Lower lobe of right lung (tissue), 2 donors: ENCODE measurements around the gene ST8SIA2. TPM values are rescaled to one million over a fixed set of nuclear protein-coding genes. Genes with fewer than 3 reads are reported as not detected.
A peak's percentile ranks its signal among the peaks of the same experiment; 100 is the strongest.

Experiments
- ATAC-seq, 2 donors: fragments of 200-7000 bp; cut with Tn5 transposase; one replicate each; pipeline ENCODE4 v1.9.1; 2020 to 2022; ENCODE audit warnings: mild to moderate bottlenecking in 2 of 2, moderate library complexity in 2 of 2
- DNase-seq: peaks from one replicate; pipeline ENCODE4 v3.0.0-alpha.2; 2020
- H3K27ac ChIP-seq: fragments of 200-600 bp; one replicate; pipeline ENCODE4 v1.8.0; 2022
- H3K27me3 ChIP-seq: fragments of 200-600 bp; one replicate; pipeline ENCODE4 v1.8.0; 2022; ENCODE audit warnings: low read depth
- H3K36me3 ChIP-seq: fragments of 200-600 bp; one replicate; pipeline ENCODE4 v1.8.0; 2022; ENCODE audit warnings: mild to moderate bottlenecking
- H3K4me1 ChIP-seq: fragments of 200-600 bp; one replicate; pipeline ENCODE4 v1.8.0; 2022
- H3K4me3 ChIP-seq: fragments of 200-600 bp; one replicate; pipeline ENCODE4 v1.8.0; 2022; ENCODE audit warnings: mild to moderate bottlenecking
- H3K9me3 ChIP-seq: fragments of 200-600 bp; one replicate; pipeline ENCODE4 v1.8.0; 2022
- CTCF ChIP-seq: fragments of 200-600 bp; IDR thresholded peaks from one replicate; pipeline ENCODE4 v1.8.0; 2022; ENCODE audit warnings: antibody characterized with exemption, mild to moderate bottlenecking
- intact Hi-C: fragments of 100-400 bp; cut with DNase I; formaldehyde crosslinking; loops from one replicate; pipeline ENCODE4 v1.11.0; 2022
- long read RNA-seq: library from polyadenylated mRNA; unstranded; transcript quantifications from one replicate; pipeline ENCODE4 v2.0.0, GENCODE V29; 2021
- total RNA-seq: library from RNA; stranded (reverse); fragmentation: NEBNext Ultra II Directional; extraction: Animal tissue kit (Norgen Biotek cat#: 25700); gene quantifications from one replicate; pipeline ENCODE4 v1.2.1, GENCODE V29; 2021
- donor health status: DM: no; HTN: yes; CAD: no; lungs with severe emphysema.

The ST8SIA2 gene
- total RNA-seq: not detected
- long read RNA-seq: 0 reads

GRCh38 chr15:92393071-92393979, at the start of gene ST8SIA2:
Gene ST8SIA2, plus strand, starts transcription at chr15:92393881. Its CDS starts 184 bp downstream, at chr15:92394065.
- Histone ChIP-seq H3K4me1 (peaks cover 10% of the 10 kb centered on the region), H3K9me3 (no peaks in the 10 kb centered on the region), H3K27ac (no peak within 1 kb of the TSS), H3K36me3 (no peaks in the 10 kb centered on the region), H3K4me3 (peak within 1 kb of the TSS; percentile 2), H3K27me3 (peaks cover 74% of the 10 kb centered on the region)
- DNase-seq (no peak), ATAC-seq (peak; percentile 18 to 47)
- no peak for TF ChIP-seq CTCF
- intact Hi-C loops: no loop called here

GRCh38 chr15:92343924-92344643, 49.6 kb upstream of the ST8SIA2 start:
- intact Hi-C loops: no loop called here
- TF ChIP-seq CTCF: no peak
- DNase-seq: no peak
- peaks cover 13% of the 10 kb centered on the region for H3K27me3 ChIP-seq
- ATAC-seq: no peak
- H3K36me3 ChIP-seq: no peaks in the 10 kb centered on the region
- no peaks in the 10 kb centered on the region for H3K4me1 ChIP-seq
- H3K9me3 ChIP-seq: no peaks in the 10 kb centered on the region
- no peak overlapping the region for H3K27ac ChIP-seq
- no peak overlapping the region for H3K4me3 ChIP-seq

GRCh38 chr15:92346063-92346462, 47.6 kb upstream of the ST8SIA2 start:
- H3K27me3 ChIP-seq: peaks cover 13% of the 10 kb centered on the region
- no peaks in the 10 kb centered on the region for H3K4me1 ChIP-seq
- DNase-seq: no peak
- ATAC-seq: no peak
- intact Hi-C loops: no loop called here
- H3K4me3 ChIP-seq: no peak overlapping the region
- no peaks in the 10 kb centered on the region for H3K36me3 ChIP-seq
- no peaks in the 10 kb centered on the region for H3K9me3 ChIP-seq
- no peak for TF ChIP-seq CTCF
- no peak overlapping the region for H3K27ac ChIP-seq

GRCh38 chr15:92355307-92355706, 38.4 kb upstream of the ST8SIA2 start:
- intact Hi-C loops: no loop called here
- no peaks in the 10 kb centered on the region for H3K9me3 ChIP-seq
- TF ChIP-seq CTCF: no peak

GRCh38 chr15:92361321-92362000, 32.2 kb upstream of the ST8SIA2 start:
- intact Hi-C loops: no loop called here
- DNase-seq (no peak), ATAC-seq (no peak)
- Histone ChIP-seq H3K9me3 (no peaks in the 10 kb centered on the region), H3K27ac (no peak overlapping the region), H3K27me3 (no peaks in the 10 kb centered on the region), H3K4me1 (no peaks in the 10 kb centered on the region), H3K4me3 (no peak overlapping the region), H3K36me3 (no peaks in the 10 kb centered on the region)
- no peak for TF ChIP-seq CTCF

More at GRCh38 chr15:92355307-92355706, 38.4 kb upstream of the ST8SIA2 start:
- no peak overlapping the region for H3K4me3 ChIP-seq
- ATAC-seq (no peak), DNase-seq (no peak)
- no peaks in the 10 kb centered on the region for H3K4me1 ChIP-seq
- no peaks in the 10 kb centered on the region for H3K27me3 ChIP-seq
- H3K36me3 ChIP-seq: no peaks in the 10 kb centered on the region
- H3K27ac ChIP-seq: no peak overlapping the region
